Activated T-cell treated with anti-CD3 and anti-CD28 coated beads, Interleukin-2, amount 50 U/mL, for 72 hours (primary cell): ENCODE measurements around the gene RAF1. TPM values are rescaled to one million over a fixed set of nuclear protein-coding genes. Genes with fewer than 3 reads are reported as not detected.
A peak's percentile ranks its signal among the peaks of the same experiment; 100 is the strongest.
"Not testable (repeated sequence)": the region's sequence is repeated elsewhere in the genome, so short reads cannot be mapped to it uniquely, and the experiment has no call there.

ENCODE experiments used
- ATAC-seq, 2 donors: fragments of 150-1000 bp; cut with Tn5 transposase; replicated peaks in 1 of 2; 2 replicates each; pipeline ENCODE4 v1.10.0; 2021; ENCODE audit warnings: moderate library complexity in 2 of 2, mild to moderate bottlenecking in 1 of 2
- DNase-seq, 2 donors: peaks; one replicate each; pipeline ENCODE4 v3.0.0; 2021 to 2022; ENCODE audit warnings: mixed read lengths in 1 of 2
- H3K27ac Mint-ChIP-seq: one replicate; pipeline ENCODE4 v1.8.0; 2022; ENCODE audit warnings: mild to moderate bottlenecking, moderate library complexity, mixed read lengths
- H3K27me3 Mint-ChIP-seq: one replicate; pipeline ENCODE4 v1.8.0; 2022; ENCODE audit warnings: low read depth, mixed read lengths
- H3K36me3 Mint-ChIP-seq, 2 donors: one replicate each; pipeline ENCODE4 v1.8.0; 2022; ENCODE audit warnings: mixed read lengths in 2 of 2, mild to moderate bottlenecking in 1 of 2; ENCODE audit not compliant: insufficient read depth in 2 of 2
- H3K4me1 Mint-ChIP-seq: one replicate; pipeline ENCODE4 v1.8.0; 2022; ENCODE audit warnings: low read depth, mixed read lengths
- H3K4me3 Mint-ChIP-seq, 2 donors: one replicate each; pipeline ENCODE4 v1.8.0; 2022; ENCODE audit warnings: mild to moderate bottlenecking in 2 of 2, mixed read lengths in 2 of 2, moderate library complexity in 2 of 2
- H3K9me3 Mint-ChIP-seq, 2 donors: one replicate each; pipeline ENCODE4 v1.8.0; 2022; ENCODE audit warnings: mixed read lengths in 2 of 2
- total RNA-seq, 2 donors: library from RNA; stranded (reverse); gene quantifications; one replicate each; pipeline ENCODE4 v1.2.3, GENCODE V29; 2022

RAF1 gene
- total RNA-seq, 2 donors from 2014 or later, result 74.5 to 76.3 TPM

DNA sequence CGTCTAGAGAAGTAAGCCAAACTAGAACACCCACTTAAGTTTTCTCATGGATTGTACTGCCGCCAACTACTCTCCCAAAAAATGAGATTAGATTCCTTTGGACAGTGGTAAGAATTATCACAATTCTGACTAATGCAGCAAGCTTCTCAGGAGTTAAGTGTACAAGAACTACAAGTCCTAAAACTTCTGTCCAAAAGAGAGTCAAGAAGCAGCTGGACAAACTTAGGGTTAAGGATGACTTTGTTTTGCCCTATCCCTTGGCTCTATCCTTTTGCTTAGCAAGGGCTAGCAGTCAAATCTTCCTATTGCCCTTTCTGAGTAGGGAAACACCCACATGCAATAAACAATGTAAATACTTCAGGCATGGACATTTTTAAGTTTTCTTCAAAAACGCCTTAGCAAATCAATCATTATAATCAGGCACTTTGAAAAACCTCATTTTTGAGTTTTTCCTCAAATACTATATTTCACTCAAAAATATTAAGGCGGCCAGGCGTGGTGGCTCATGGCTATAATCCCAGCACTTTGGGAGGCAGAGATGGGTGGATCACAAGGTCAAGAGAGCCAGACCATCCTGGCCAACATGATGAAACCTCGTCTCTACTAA lies 19.5 kb downstream of the RAF1 start:
- Mint-ChIP-seq H3K4me3 (no peak overlapping the region), H3K36me3 (peaks cover 5 to 9% of the 10 kb centered on the region in 2 donors), H3K9me3 (no peaks in the 10 kb centered on the region), H3K4me1 (peaks cover 42% of the 10 kb centered on the region), H3K27me3 (no peaks in the 10 kb centered on the region), H3K27ac (no peak overlapping the region)
- DNase-seq (no peak), ATAC-seq (no peak)

DNA sequence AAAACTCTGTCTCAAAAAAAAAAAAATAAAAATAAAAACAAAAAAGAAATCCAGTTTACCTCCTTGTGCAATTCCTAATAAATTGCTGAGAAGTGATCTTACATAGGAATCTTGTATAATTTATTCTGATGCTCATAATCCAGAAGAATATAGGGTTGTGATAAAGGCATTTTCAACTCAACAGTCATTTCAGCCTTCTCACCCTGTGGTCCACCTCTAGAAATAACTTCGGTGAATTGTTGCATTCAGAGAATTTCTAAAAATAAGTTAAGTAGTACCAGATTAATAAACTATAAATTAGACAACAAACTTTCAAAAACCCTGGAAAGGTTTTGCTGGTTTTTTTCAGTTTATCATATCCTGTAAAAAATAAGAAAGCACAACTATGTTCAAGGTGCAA lies 20.2 kb downstream of the RAF1 start:
- no peaks in the 10 kb centered on the region for H3K9me3 Mint-ChIP-seq
- no peak overlapping the region for H3K4me3 Mint-ChIP-seq
- H3K4me1 Mint-ChIP-seq, result peaks cover 40% of the 10 kb centered on the region
- no peaks in the 10 kb centered on the region for H3K27me3 Mint-ChIP-seq
- peaks cover 5 to 9% of the 10 kb centered on the region in 2 donors for H3K36me3 Mint-ChIP-seq
- H3K27ac Mint-ChIP-seq, result no peak overlapping the region
- no peak for ATAC-seq
- DNase-seq, result no peak

DNA sequence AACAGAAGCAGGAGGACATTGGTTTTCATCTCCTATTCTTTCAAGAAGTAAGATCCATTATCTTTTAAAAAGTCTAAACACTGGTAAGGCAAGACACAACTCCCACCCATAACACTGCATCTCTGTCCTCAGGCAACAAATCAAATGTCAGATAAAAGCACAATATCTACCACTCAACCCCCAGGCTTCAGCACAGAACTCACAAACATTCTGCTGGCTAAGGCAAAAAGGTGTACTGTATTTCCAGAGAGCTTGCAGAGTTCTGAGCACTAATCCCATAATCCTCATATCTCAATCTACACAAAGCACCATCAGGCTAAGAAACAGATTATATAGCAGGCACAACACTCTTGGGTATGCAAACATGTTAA lies 20.9 kb downstream of the RAF1 start:
- Mint-ChIP-seq H3K9me3 (no peaks in the 10 kb centered on the region), H3K27ac (peak overlapping the region; percentile 20), H3K4me1 (peaks cover 40% of the 10 kb centered on the region), H3K36me3 (peaks cover 5 to 9% of the 10 kb centered on the region in 2 donors), H3K4me3 (no peak overlapping the region), H3K27me3 (no peaks in the 10 kb centered on the region)
- ATAC-seq, result no peak
- no peak for DNase-seq

DNA sequence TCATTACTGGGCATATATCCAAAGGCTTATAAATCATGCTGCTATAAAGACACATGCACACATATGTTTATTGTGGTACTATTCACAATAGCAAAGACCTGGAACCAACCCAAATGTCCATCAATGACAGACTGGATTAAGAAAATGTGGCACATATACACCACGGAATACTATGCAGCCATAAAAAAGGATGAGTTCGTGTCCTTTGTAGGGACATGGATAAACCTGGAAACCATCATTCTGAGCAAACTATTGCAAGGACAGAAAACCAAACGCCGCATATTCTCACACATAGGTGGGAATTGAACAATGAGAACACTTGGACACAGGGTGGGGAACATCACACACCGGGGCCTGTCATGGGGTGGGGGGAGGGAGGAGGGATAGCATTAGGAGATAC lies 23.1 kb downstream of the RAF1 start:
- not testable (repeated sequence) for DNase-seq, H3K4me3 Mint-ChIP-seq, ATAC-seq, H3K9me3 Mint-ChIP-seq, H3K27ac Mint-ChIP-seq, H3K27me3 Mint-ChIP-seq
- Mint-ChIP-seq H3K4me1 (peaks cover 42% of the 10 kb centered on the region), H3K36me3 (peaks cover 5 to 11% of the 10 kb centered on the region in 2 donors)

DNA sequence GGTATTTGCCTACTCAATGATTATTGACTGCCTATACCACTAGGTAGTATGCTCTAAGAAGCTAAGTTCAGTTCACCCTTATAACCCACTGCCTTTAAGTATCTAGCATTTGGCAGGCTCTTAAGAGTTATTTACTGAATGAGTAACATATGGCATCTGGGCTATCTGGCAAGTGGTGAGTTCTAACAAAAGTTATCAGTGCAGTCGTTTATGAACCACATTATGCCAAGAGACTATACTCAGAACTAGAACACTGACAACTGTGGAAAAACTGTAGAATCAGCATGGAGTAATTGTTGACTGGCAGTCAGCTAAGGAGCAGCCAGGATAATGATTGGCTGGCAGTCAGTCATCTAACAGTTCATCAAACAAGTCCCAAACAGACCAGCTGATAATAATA lies 25.8 kb downstream of the RAF1 start:
- Mint-ChIP-seq H3K36me3 (peaks cover 5 to 15% of the 10 kb centered on the region in 2 donors), H3K27me3 (no peaks in the 10 kb centered on the region), H3K27ac (peak overlapping the region; percentile 76), H3K4me1 (peaks cover 29% of the 10 kb centered on the region), H3K9me3 (no peaks in the 10 kb centered on the region), H3K4me3 (no peak overlapping the region)
- DNase-seq (no peak), ATAC-seq (peak in 1 of 2 donors; percentile 41)

DNA sequence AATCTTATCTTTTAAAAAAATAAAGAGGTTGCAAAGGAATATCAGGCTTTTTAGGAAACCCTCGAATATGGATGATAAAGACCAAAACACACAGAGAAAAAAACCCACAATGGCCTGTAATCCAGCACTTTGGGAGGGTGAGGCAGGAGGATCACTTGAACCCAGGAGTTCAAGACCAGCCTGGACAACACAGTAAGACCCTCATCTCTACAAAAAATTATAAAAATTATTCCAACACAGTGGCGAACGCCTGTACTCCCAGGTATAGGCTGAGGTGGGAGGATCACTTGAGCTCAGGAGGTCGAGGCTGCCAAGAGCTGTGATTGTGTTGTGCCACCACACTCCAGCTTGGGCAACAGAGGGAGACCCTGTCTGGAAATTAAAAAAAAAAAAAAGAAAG lies 30.8 kb downstream of the RAF1 start:
- Mint-ChIP-seq H3K9me3 (no peaks in the 10 kb centered on the region), H3K4me1 (peaks cover 50% of the 10 kb centered on the region), H3K27me3 (no peaks in the 10 kb centered on the region), H3K4me3 (no peak overlapping the region), H3K27ac (peak overlapping the region; percentile 34), H3K36me3 (peaks cover 1 to 7% of the 10 kb centered on the region in 2 donors)
- DNase-seq (no peak), ATAC-seq (no peak)

DNA sequence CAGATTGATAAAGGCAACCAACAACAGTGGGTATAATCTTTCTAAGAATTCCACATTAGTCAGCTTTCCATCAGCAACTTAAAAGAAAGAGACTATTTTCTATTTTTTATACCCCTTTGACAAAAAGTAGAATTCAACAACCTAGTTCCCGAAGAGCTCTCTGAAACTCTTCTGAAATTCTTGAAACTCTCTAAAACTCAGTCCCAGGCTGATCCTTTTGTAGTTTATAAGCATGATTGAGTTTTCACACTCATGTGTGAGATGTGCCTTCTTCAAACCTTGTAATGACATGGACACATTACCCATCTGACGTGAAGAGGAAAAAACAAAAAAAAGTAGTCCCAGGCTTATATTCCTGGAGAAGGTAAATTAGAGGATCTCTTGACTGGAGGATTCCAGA lies 31.4 kb downstream of the RAF1 start:
- DNase-seq, result no peak
- H3K9me3 Mint-ChIP-seq, result no peaks in the 10 kb centered on the region
- no peaks in the 10 kb centered on the region for H3K27me3 Mint-ChIP-seq
- peaks cover 0 to 5% of the 10 kb centered on the region in 2 donors for H3K36me3 Mint-ChIP-seq
- peak overlapping the region; percentile 34 for H3K27ac Mint-ChIP-seq
- H3K4me1 Mint-ChIP-seq, result peaks cover 52% of the 10 kb centered on the region
- H3K4me3 Mint-ChIP-seq, result peak overlapping the region in 1 of 2 donors; percentile 10
- ATAC-seq, result no peak

DNA sequence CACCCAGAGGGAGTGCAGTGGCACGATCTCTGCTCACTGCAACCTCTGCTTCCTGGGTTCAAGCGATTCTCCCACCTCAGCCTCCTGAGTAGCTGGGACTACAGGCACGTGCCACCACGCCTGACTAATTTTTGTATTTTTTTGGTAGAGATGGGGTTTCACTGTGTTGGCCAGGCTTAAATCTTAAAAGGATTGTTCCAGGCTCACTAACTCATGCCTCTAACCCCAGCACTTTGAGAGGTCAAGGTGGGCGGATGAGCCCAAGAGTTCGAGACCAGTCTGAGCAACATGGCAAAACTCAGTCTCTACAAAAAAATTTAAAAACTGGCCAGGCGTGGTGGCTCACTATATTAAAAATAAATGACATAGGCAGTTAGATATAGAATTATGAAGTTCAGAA lies 33.1 kb downstream of the RAF1 start:
- H3K27me3 Mint-ChIP-seq, H3K4me3 Mint-ChIP-seq, H3K9me3 Mint-ChIP-seq, H3K36me3 Mint-ChIP-seq, DNase-seq, ATAC-seq, H3K27ac Mint-ChIP-seq: not testable (repeated sequence)
- H3K4me1 Mint-ChIP-seq, result peaks cover 60% of the 10 kb centered on the region

DNA sequence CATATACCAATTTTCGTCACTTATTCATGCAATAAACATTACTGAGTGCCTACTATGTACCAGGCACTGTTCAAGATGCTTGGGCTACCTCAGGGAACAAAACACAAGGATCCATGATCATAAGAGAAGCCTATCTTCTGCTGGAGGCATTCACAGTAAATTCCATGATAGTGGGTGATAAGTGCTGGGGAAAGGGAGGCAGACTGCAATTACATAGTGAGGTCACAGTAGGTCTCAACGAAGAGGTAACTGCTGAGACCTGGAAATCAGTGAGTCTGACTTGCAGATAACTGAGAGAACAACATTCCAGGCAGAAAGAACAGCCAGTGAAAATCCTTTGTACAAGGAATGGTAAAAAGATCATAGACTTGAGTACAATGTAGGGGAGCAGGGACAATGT lies 33.6 kb downstream of the RAF1 start:
- peaks cover 65% of the 10 kb centered on the region for H3K4me1 Mint-ChIP-seq
- no peaks in the 10 kb centered on the region for H3K9me3 Mint-ChIP-seq
- H3K4me3 Mint-ChIP-seq, result no peak overlapping the region
- ATAC-seq, result no peak
- H3K36me3 Mint-ChIP-seq, result peaks cover 0 to 5% of the 10 kb centered on the region in 2 donors
- no peaks in the 10 kb centered on the region for H3K27me3 Mint-ChIP-seq
- peak overlapping the region; percentile 31 for H3K27ac Mint-ChIP-seq
- no peak for DNase-seq

DNA sequence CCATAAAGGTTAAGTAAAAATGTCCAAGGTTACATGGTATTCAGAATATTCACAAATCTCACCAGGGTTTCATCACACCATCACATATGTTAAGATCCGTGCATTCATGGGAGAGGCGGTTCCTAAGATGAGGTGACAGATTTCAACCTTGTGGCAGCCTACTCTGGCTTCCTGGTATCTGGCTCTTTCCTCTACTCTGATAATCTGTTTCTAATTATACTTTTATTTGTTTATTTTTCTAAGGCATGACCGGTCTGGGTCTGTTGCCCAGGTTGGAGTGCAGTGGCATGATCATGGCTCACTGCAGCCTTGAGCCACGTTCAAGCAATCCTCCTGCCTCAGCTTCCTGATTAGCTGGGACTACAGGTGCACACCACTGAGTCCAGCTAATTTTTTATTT lies 34.4 kb downstream of the RAF1 start:
- Mint-ChIP-seq H3K27me3 (no peaks in the 10 kb centered on the region), H3K4me1 (peaks cover 71% of the 10 kb centered on the region), H3K27ac (no peak overlapping the region), H3K9me3 (no peaks in the 10 kb centered on the region), H3K36me3 (peaks cover 0 to 5% of the 10 kb centered on the region in 2 donors), H3K4me3 (no peak overlapping the region)
- DNase-seq (no peak), ATAC-seq (no peak)

DNA sequence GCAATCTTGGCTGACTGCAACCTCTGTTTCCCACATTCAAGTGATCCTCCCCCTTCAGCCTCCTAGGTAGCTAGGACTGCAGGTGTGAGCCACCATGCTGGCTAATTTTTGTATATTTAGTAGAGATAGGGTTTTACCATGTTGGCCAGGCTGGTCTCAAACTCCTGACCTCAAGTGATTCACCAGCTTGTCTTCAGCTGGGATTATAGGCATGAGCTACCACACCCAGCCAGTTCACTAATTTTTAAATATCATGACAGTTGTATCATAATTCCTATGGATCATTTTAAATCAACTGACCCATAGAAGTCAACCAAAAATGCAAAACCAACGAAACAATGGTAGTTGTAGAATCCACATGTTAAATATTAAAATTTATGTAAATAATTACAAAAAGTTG lies 35.1 kb downstream of the RAF1 start:
- H3K9me3 Mint-ChIP-seq, result no peaks in the 10 kb centered on the region
- peaks cover 0 to 4% of the 10 kb centered on the region in 2 donors for H3K36me3 Mint-ChIP-seq
- H3K27ac Mint-ChIP-seq, result no peak overlapping the region
- DNase-seq (no peak), ATAC-seq (no peak)
- peaks cover 79% of the 10 kb centered on the region for H3K4me1 Mint-ChIP-seq
- no peaks in the 10 kb centered on the region for H3K27me3 Mint-ChIP-seq
- no peak overlapping the region for H3K4me3 Mint-ChIP-seq

DNA sequence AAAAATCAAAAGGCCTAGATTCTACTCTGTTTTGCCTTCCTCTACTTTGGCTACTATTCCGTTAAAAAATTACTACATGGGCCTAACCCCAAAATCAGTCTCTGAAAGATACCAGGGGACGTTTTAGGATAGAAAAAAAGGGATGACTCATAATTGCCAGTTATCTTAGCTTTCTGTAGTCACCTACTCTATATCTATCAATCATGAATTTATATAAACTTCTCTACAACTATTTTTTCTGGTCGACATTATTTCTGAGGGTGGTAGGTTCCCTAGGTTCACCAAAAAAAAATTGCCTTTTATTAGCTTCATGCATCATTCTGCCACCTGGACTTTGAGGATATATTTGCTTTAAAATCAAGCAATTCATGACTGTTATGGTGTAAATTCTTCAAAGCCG lies 36.5 kb downstream of the RAF1 start:
- H3K36me3 Mint-ChIP-seq, result no peaks in the 10 kb centered on the region
- DNase-seq (no peak), ATAC-seq (no peak)
- H3K27me3 Mint-ChIP-seq, result no peaks in the 10 kb centered on the region
- peak overlapping the region; percentile 13 to 37 for H3K4me3 Mint-ChIP-seq
- H3K27ac Mint-ChIP-seq, result peak overlapping the region; percentile 70
- H3K4me1 Mint-ChIP-seq, result peaks cover 72% of the 10 kb centered on the region
- no peaks in the 10 kb centered on the region for H3K9me3 Mint-ChIP-seq

DNA sequence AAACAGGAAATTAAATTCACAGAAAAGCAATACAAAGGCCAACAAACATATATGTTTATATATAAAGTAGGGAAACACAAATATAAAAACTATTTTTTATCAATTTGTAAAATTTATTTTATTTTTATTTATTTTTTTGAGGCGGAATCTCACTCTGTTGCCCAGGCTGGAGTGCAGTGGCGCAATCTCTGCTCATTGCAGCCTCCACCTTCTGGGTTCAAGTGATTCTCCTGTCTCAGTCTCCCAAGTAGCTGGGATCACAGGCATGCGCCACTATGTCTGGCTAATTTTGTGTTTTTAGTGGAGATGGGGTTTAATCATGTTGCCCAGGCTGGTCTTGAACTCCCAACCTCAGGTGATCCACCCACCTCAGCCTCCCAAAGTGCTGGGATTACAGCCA lies 39.0 kb downstream of the RAF1 start:
- peaks cover 58% of the 10 kb centered on the region for H3K4me1 Mint-ChIP-seq
- H3K9me3 Mint-ChIP-seq, H3K27me3 Mint-ChIP-seq, ATAC-seq, DNase-seq, H3K36me3 Mint-ChIP-seq, H3K27ac Mint-ChIP-seq, H3K4me3 Mint-ChIP-seq: not testable (repeated sequence)

DNA sequence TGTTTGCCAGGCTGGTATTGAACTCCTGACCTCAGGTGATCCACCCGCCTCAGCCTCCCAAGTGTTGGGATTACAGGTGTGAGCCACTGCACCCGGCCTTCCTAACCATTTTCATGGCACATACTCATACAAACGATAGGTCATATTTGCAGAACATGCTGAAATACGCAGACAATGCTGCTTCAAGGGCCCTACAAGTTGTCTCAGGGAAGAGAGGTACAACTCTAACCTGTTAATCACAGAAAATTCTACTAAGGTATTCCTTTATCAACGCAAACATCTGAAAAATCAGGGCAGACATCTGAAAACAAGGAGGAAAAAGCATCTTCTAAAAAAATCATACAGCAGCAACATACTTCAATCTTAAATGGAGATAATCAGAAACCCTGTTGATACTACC lies 39.9 kb downstream of the RAF1 start:
- no peaks in the 10 kb centered on the region for H3K36me3 Mint-ChIP-seq
- H3K9me3 Mint-ChIP-seq, result no peaks in the 10 kb centered on the region
- no peaks in the 10 kb centered on the region for H3K27me3 Mint-ChIP-seq
- H3K27ac Mint-ChIP-seq, result peak overlapping the region; percentile 34
- ATAC-seq (no peak), DNase-seq (no peak)
- H3K4me3 Mint-ChIP-seq, result no peak overlapping the region
- peaks cover 52% of the 10 kb centered on the region for H3K4me1 Mint-ChIP-seq
